Type B pancreatic cell (in vitro differentiated cells): ENCODE data around the gene CENPP. TPM values are rescaled to one million over a fixed set of nuclear protein-coding genes. Genes with fewer than 3 reads are reported as not detected.

Source experiments
- DNase-seq: peaks from one replicate; pipeline ENCODE4 v3.0.0; 2021; ENCODE audit warnings: mixed read lengths; ENCODE audit not compliant: unreplicated experiment; ENCODE audit errors: extremely low spot score
- H3K27ac Mint-ChIP-seq: 2 replicates; pipeline ENCODE4 v1.8.0; 2021; ENCODE audit warnings: mild to moderate bottlenecking, mixed read lengths
- H3K27me3 Mint-ChIP-seq: 2 replicates; pipeline ENCODE4 v1.8.0; 2021; ENCODE audit warnings: mixed read lengths
- H3K36me3 Mint-ChIP-seq: 2 replicates; pipeline ENCODE4 v1.8.0; 2021; ENCODE audit warnings: mixed read lengths
- H3K4me1 Mint-ChIP-seq: one replicate; pipeline ENCODE4 v1.8.0; 2021; ENCODE audit warnings: mixed read lengths; ENCODE audit not compliant: unreplicated experiment
- H3K4me3 Mint-ChIP-seq: 2 replicates; pipeline ENCODE4 v1.8.0; 2021; ENCODE audit warnings: mild to moderate bottlenecking, mixed read lengths
- H3K9me3 Mint-ChIP-seq: 2 replicates; pipeline ENCODE4 v1.8.0; 2021; ENCODE audit warnings: mixed read lengths
- total RNA-seq: library from RNA; stranded (reverse); gene quantifications from 2 replicates; pipeline ENCODE4 v1.2.1, GENCODE V29; 2021; ENCODE audit warnings: low replicate concordance
- TF ChIP-seq, protein P1 (sequence below): fragments of 200-600 bp; sonication (generic); conservative IDR thresholded peaks from 2 replicates; pipeline ENCODE4 v1.5.0; 2021; ENCODE audit warnings: antibody characterized with exemption, mild to moderate bottlenecking

Gene CENPP
- total RNA-seq, 1 donor from 2014 or later: 7.6 TPM

GRCh38 chr9:92425474-92425873 lies 99.7 kb downstream of the CENPP start:
- TF ChIP-seq, protein P1, sequence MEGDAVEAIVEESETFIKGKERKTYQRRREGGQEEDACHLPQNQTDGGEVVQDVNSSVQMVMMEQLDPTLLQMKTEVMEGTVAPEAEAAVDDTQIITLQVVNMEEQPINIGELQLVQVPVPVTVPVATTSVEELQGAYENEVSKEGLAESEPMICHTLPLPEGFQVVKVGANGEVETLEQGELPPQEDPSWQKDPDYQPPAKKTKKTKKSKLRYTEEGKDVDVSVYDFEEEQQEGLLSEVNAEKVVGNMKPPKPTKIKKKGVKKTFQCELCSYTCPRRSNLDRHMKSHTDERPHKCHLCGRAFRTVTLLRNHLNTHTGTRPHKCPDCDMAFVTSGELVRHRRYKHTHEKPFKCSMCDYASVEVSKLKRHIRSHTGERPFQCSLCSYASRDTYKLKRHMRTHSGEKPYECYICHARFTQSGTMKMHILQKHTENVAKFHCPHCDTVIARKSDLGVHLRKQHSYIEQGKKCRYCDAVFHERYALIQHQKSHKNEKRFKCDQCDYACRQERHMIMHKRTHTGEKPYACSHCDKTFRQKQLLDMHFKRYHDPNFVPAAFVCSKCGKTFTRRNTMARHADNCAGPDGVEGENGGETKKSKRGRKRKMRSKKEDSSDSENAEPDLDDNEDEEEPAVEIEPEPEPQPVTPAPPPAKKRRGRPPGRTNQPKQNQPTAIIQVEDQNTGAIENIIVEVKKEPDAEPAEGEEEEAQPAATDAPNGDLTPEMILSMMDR: no peak
- Mint-ChIP-seq H3K27ac (peak overlapping the region; percentile 48), H3K4me3 (no peak overlapping the region), H3K36me3 (no peaks in the 10 kb centered on the region), H3K4me1 (peaks cover 18% of the 10 kb centered on the region), H3K27me3 (no peaks in the 10 kb centered on the region), H3K9me3 (no peaks in the 10 kb centered on the region)
- DNase-seq: no peak

- no peak for DNase-seq
- Mint-ChIP-seq H3K27ac (peak overlapping the region; percentile 0), H3K36me3 (no peaks in the 10 kb centered on the region), H3K27me3 (no peaks in the 10 kb centered on the region), H3K9me3 (no peaks in the 10 kb centered on the region), H3K4me1 (peaks cover 18% of the 10 kb centered on the region), H3K4me3 (no peak overlapping the region)
- TF ChIP-seq, protein P1: no peak
These were observed 100.9 kb downstream of the CENPP start for GRCh38 chr9:92426501-92427145.

- Mint-ChIP-seq H3K36me3 (no peaks in the 10 kb centered on the region), H3K27ac (no peak overlapping the region), H3K27me3 (no peaks in the 10 kb centered on the region), H3K4me1 (peaks cover 18% of the 10 kb centered on the region), H3K4me3 (no peak overlapping the region), H3K9me3 (no peaks in the 10 kb centered on the region)
- no peak for DNase-seq
- TF ChIP-seq, protein P1: no peak
These were observed 104.1 kb downstream of the CENPP start for GRCh38 chr9:92429836-92430235.

- Mint-ChIP-seq H3K36me3 (no peaks in the 10 kb centered on the region), H3K27me3 (no peaks in the 10 kb centered on the region), H3K27ac (no peak overlapping the region), H3K4me3 (no peak overlapping the region), H3K9me3 (no peaks in the 10 kb centered on the region), H3K4me1 (no peaks in the 10 kb centered on the region)
- TF ChIP-seq, protein P1: no peak
- DNase-seq: no peak
These were observed 106.6 kb downstream of the CENPP start for GRCh38 chr9:92432350-92432749.

- Mint-ChIP-seq H3K4me1 (no peaks in the 10 kb centered on the region), H3K27me3 (no peaks in the 10 kb centered on the region), H3K27ac (no peak overlapping the region), H3K9me3 (no peaks in the 10 kb centered on the region), H3K4me3 (no peak overlapping the region), H3K36me3 (no peaks in the 10 kb centered on the region)
- TF ChIP-seq, protein P1: no peak
- DNase-seq: no peak
These were observed 107.3 kb downstream of the CENPP start for GRCh38 chr9:92432972-92433548.
